Measurements from ENCODE around the gene GPR107.

GPR107 gene

GRCh38 chr9:130100681-130101080 is 47.0 kb downstream of the GPR107 start:
- no peak for DNase-seq (ENCODE audit: low read depth)
- H3K4me3 ChIP-seq (ENCODE audit: low read length): no peak overlapping the region
- TF ChIP-seq, protein P1, sequence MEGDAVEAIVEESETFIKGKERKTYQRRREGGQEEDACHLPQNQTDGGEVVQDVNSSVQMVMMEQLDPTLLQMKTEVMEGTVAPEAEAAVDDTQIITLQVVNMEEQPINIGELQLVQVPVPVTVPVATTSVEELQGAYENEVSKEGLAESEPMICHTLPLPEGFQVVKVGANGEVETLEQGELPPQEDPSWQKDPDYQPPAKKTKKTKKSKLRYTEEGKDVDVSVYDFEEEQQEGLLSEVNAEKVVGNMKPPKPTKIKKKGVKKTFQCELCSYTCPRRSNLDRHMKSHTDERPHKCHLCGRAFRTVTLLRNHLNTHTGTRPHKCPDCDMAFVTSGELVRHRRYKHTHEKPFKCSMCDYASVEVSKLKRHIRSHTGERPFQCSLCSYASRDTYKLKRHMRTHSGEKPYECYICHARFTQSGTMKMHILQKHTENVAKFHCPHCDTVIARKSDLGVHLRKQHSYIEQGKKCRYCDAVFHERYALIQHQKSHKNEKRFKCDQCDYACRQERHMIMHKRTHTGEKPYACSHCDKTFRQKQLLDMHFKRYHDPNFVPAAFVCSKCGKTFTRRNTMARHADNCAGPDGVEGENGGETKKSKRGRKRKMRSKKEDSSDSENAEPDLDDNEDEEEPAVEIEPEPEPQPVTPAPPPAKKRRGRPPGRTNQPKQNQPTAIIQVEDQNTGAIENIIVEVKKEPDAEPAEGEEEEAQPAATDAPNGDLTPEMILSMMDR (conservative IDR thresholded peaks at IDR 0.05; ENCODE audit: low read length): no peak

GRCh38 chr9:130101915-130102314 is 48.2 kb downstream of the GPR107 start:
- no peak overlapping the region for H3K4me3 ChIP-seq (ENCODE audit: low read length)
- DNase-seq (ENCODE audit: low read depth): peak; percentile 14
- TF ChIP-seq, protein P1 (conservative IDR thresholded peaks at IDR 0.05; ENCODE audit: low read length): no peak

GRCh38 chr9:130104491-130105193 is 50.9 kb downstream of the GPR107 start:
- no peak for DNase-seq (ENCODE audit: low read depth)
- TF ChIP-seq, protein P1 (conservative IDR thresholded peaks at IDR 0.05; ENCODE audit: low read length): no peak

GRCh38 chr9:130106860-130107233 is 53.1 kb downstream of the GPR107 start:
- DNase-seq (ENCODE audit: low read depth): no peak
- TF ChIP-seq, protein P1 (conservative IDR thresholded peaks at IDR 0.05; ENCODE audit: low read length): no peak
- no peak overlapping the region for H3K4me3 ChIP-seq (ENCODE audit: low read length)

More at GRCh38 chr9:130104491-130105193, 50.9 kb downstream of the GPR107 start:
- H3K4me3 ChIP-seq (ENCODE audit: low read length): no peak overlapping the region

DNA sequence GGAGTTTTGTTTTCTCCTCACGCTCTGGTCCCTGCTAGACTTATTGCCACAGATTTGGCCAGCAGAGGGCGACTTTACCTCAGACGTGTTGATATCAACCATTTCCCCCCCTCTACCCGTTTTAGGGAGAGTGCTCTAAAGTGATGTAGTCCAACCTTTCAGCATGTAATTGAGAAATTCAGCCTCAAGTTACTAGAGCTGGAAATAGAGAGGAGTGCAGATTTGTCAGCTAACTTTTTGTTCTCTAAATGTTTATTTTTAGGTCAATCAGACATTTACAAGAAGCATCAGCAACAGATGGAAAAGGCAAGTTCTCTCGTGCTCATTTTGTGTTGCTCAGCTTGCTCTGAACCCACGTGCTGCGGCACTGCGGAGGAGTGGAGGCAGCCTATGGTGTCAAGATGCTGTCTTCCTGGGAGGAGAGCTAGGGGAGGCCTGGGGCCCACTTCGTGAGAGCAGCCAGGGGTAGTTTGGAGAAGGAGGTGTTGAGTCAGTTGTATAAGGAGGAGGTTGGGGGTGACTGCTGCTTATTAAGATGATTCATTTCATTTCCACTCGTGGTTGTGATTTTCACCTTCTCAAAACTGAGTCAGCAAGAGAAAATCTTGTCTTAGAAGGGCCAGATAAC is 53.6 kb downstream of the GPR107 start:
- TF ChIP-seq, protein P1 (conservative IDR thresholded peaks at IDR 0.05; ENCODE audit: low read length): peak; percentile 88
- peak; percentile 81 for DNase-seq (ENCODE audit: low read depth)
- H3K4me3 ChIP-seq (ENCODE audit: low read length): no peak overlapping the region

DNA sequence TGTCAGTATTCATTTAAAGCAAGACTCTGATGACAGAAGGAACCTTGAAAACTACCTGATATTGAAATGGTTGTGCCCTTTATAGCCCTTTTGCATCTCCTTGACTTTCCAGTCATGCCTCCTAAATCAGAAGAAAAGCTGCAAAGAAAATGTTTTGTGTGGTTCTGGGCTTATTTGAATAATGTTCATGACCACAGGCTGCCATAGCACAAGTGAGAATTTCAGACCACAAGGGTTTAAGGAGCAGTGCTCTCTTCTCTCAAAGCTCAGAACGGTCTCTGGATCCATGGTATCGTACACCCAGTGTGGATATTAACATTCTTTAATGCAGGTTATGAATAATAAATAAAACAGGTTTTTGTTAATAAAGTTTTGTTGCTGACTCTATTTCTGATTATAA is 54.2 kb downstream of the GPR107 start:
- TF ChIP-seq, protein P1 (conservative IDR thresholded peaks at IDR 0.05; ENCODE audit: low read length): no peak
- H3K4me3 ChIP-seq (ENCODE audit: low read length): no peak overlapping the region
- no peak for DNase-seq (ENCODE audit: low read depth)

GRCh38 chr9:130110166-130110565 is 56.5 kb downstream of the GPR107 start:
- TF ChIP-seq, protein P1 (conservative IDR thresholded peaks at IDR 0.05; ENCODE audit: low read length): no peak
- no peak overlapping the region for H3K4me3 ChIP-seq (ENCODE audit: low read length)
- no peak for DNase-seq (ENCODE audit: low read depth)
